Mammary epithelial cell (primary cell): Measurements from ENCODE around the gene FOXO6.

Source experiments
- CTCF ChIP-seq, 2 donors: IDR thresholded peaks in 1 of 2; conservative IDR thresholded peaks in 1 of 2; 2 replicates each; pipeline ENCODE4 v1.5.1; 2011 to 2012; ENCODE audit warnings: inconsistent platforms in 2 of 2, low read length in 2 of 2, mild to moderate bottlenecking in 2 of 2, control low read depth in 1 of 2, low read depth in 1 of 2; ENCODE audit not compliant: insufficient read depth in 1 of 2; ENCODE audit errors: extremely low read depth in 1 of 2
- EZH2 ChIP-seq: IDR thresholded peaks from 2 replicates; pipeline ENCODE4 v1.6.1; 2012; ENCODE audit warnings: low read length, inconsistent platforms, borderline replicate concordance

GRCh38 chr1:41418857-41419583 is 57.8 kb downstream of the FOXO6 start:
- TF ChIP-seq CTCF (conservative IDR thresholded peaks at IDR 0.05 in 1 of 2, IDR thresholded peaks at IDR 0.05 in 1 of 2; ENCODE audit: extremely low read depth in 1 of 2, insufficient read depth in 1 of 2, low read depth in 1 of 2, low read length in 2 of 2) (no peak), EZH2 (no peak)
